Mammary epithelial cell (primary cell): Measurements from ENCODE around the gene ERC1.

ENCODE experiments used
- CTCF ChIP-seq, 2 donors: IDR thresholded peaks in 1 of 2; conservative IDR thresholded peaks in 1 of 2; 2 replicates each; pipeline ENCODE4 v1.5.1; 2011 to 2012; ENCODE audit warnings: inconsistent platforms in 2 of 2, low read length in 2 of 2, mild to moderate bottlenecking in 2 of 2, control low read depth in 1 of 2, low read depth in 1 of 2; ENCODE audit not compliant: insufficient read depth in 1 of 2; ENCODE audit errors: extremely low read depth in 1 of 2
- EZH2 ChIP-seq: IDR thresholded peaks from 2 replicates; pipeline ENCODE4 v1.6.1; 2012; ENCODE audit warnings: low read length, inconsistent platforms, borderline replicate concordance

DNA sequence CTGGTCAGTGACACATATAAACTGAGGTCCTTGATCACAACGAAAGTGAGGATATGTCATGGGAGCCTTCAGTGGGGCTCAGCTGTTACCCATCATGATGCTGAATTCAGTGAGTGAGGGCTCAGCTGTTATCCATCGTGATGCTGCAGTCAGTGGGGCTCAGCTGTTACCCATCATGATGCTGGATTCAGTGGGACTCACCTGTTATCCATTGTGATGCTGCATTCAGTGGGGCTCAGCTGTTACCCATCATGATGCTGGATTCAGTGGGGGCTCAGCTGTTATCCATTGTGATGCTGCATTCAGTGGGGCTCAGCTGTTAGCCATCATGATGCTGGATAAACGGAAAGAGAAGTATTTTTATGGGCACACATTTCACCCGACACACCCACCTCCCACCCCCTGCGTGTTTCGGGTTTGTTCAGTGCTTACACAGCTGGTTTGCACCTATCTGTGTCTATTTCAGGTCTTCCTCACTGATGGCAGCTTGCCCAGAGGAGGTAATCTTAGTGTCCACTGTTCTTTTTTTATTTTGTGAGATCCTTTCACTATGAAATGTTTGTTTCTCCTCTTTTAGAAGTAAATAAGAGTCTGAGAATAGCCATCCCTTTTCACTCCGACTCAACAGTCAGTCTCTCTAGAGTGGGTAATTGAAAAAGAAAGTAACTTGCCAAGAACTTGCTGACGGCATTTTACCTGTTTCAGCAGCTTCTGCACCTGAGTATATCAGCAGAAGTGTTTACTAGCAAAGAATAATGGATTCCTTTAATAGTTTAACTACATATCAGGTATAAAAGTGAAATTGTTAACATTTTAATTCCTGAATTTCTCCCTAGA, 183.0 kb downstream of the ERC1 start:
- TF ChIP-seq EZH2 (no peak), CTCF (conservative IDR thresholded peaks at IDR 0.05 in 1 of 2, IDR thresholded peaks at IDR 0.05 in 1 of 2; ENCODE audit: extremely low read depth in 1 of 2, insufficient read depth in 1 of 2, low read depth in 1 of 2, low read length in 2 of 2) (no peak)
